ENCODE measurements around the gene ENPP3. TPM values are rescaled to one million over a fixed set of nuclear protein-coding genes. Genes with fewer than 3 reads are reported as not detected.

ENPP3 gene
- total and polyA plus RNA-seq, 2 experiments from 2014 or later: 0.98 to 2.7 TPM

DNA sequence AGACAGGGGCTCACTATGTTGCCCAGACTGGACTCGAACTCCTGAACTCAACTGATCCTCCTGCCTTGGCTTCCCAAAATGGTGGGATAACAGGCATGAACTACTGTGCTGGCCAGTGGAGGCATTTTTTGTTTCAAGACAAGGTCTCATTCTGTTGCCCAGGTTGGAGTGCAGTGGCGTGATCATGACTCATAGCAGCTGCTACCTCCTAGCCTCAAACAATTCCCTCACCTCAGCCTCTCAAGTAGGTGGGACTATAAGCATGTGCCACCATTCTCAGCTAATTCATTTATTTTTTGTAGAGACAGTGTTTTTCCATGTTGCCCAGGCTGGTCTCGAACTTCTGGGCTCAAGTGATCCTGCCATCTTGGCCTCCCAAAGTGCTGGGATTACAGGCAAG lies 17.2 kb downstream of the ENPP3 start:
- Histone ChIP-seq H3K79me2 (no peaks in the 10 kb centered on the region), H2AFZ (no peak overlapping the region), H3K9me2 (replicated peaks; ENCODE audit: insufficient read depth) (no peaks in the 10 kb centered on the region), H3K9me3 (ENCODE audit: low read depth) (no peaks in the 10 kb centered on the region), H3K36me3 (replicated peaks; ENCODE audit: insufficient read depth, low read depth) (no peaks in the 10 kb centered on the region), H3K4me2 (no peak overlapping the region), H3K27ac (no peak overlapping the region), H3K4me3 (no peak overlapping the region), H3K27me3 (no peaks in the 10 kb centered on the region), H3K4me1 (ENCODE audit: insufficient read depth) (peaks cover 16% of the 10 kb centered on the region), H4K20me1 (ENCODE audit: insufficient read depth, poor library complexity, severe bottlenecking) (no peaks in the 10 kb centered on the region)
- DNase-seq (ENCODE audit: low spot score): no peak
- WGBS (ENCODE audit: low lambda C conversion rate, missing lambda C conversion rate): 88% methylated on average over 3 of the region's 3 CpGs
- TF ChIP-seq, protein P1, sequence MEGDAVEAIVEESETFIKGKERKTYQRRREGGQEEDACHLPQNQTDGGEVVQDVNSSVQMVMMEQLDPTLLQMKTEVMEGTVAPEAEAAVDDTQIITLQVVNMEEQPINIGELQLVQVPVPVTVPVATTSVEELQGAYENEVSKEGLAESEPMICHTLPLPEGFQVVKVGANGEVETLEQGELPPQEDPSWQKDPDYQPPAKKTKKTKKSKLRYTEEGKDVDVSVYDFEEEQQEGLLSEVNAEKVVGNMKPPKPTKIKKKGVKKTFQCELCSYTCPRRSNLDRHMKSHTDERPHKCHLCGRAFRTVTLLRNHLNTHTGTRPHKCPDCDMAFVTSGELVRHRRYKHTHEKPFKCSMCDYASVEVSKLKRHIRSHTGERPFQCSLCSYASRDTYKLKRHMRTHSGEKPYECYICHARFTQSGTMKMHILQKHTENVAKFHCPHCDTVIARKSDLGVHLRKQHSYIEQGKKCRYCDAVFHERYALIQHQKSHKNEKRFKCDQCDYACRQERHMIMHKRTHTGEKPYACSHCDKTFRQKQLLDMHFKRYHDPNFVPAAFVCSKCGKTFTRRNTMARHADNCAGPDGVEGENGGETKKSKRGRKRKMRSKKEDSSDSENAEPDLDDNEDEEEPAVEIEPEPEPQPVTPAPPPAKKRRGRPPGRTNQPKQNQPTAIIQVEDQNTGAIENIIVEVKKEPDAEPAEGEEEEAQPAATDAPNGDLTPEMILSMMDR (IDR thresholded peaks at IDR 0.05; ENCODE audit: poor library complexity): no peak

DNA sequence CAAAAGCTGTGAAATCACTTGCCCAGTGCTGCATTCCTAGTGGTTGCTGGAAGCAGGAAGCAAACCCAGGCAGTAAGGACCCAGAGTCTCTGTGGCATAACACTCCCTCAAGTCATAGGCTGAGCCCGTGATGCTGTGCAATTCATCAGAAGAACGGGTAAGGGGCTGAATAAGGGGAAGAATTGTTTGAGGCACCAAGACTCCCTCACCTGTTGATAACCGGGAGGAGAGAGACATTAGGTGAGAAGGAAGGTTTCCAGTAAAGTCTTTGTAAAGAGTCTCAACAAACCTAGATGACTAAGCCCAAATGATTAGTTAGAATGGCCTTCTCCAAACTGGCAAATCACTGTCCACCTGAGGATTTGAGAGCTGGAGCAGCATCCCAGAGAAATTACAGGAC lies 18.3 kb downstream of the ENPP3 start:
- H3K36me3 ChIP-seq (replicated peaks; ENCODE audit: insufficient read depth, low read depth): no peaks in the 10 kb centered on the region
- TF ChIP-seq EZH2phosphoT487 (IDR thresholded peaks at IDR 0.05; ENCODE audit: low read depth, severe bottlenecking, unreplicated experiment): no peak
- no peaks in the 10 kb centered on the region for H3K27me3 ChIP-seq
- H3K9me3 ChIP-seq (ENCODE audit: low read depth): no peaks in the 10 kb centered on the region
- H3K9me2 ChIP-seq (replicated peaks; ENCODE audit: insufficient read depth): no peaks in the 10 kb centered on the region
- H3K27ac ChIP-seq: no peak overlapping the region
- H3K4me1 ChIP-seq (ENCODE audit: insufficient read depth): peaks cover 16% of the 10 kb centered on the region
- H3K79me2 ChIP-seq: no peaks in the 10 kb centered on the region
- H3K4me2 ChIP-seq: no peak overlapping the region
- 93% methylated on average over 3 of the region's 3 CpGs for WGBS (ENCODE audit: low lambda C conversion rate, missing lambda C conversion rate)
- no peak for DNase-seq (ENCODE audit: low spot score)
- no peak overlapping the region for H3K4me3 ChIP-seq
- no peak overlapping the region for H2AFZ ChIP-seq
- no peaks in the 10 kb centered on the region for H4K20me1 ChIP-seq (ENCODE audit: insufficient read depth, poor library complexity, severe bottlenecking)

DNA sequence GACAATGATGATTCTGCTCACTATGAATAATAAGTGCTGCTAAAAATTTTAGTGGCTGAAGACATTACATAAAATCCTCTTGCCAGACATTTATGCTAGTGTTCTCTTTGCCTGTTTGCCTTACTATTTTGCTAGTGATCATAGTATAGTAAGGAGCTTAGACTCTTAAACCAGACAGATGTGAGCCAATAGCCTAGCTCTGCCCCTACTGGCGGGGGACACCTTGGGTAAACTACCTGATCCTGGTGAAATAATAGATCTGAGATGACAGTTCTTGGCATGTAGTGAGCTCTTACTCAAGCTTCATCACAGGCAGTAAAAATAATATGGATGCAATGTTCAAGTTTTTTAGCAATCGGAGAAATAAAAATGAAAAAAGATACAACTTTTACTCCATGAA lies 18.8 kb downstream of the ENPP3 start:
- no peak for DNase-seq (ENCODE audit: low spot score)
- no peak overlapping the region for H3K4me2 ChIP-seq
- H3K36me3 ChIP-seq (replicated peaks; ENCODE audit: insufficient read depth, low read depth): no peaks in the 10 kb centered on the region
- WGBS (ENCODE audit: low lambda C conversion rate, missing lambda C conversion rate): 96% methylated on average over 2 of the region's 2 CpGs
- H3K9me2 ChIP-seq (replicated peaks; ENCODE audit: insufficient read depth): no peaks in the 10 kb centered on the region
- H3K4me1 ChIP-seq (ENCODE audit: insufficient read depth): peaks cover 16% of the 10 kb centered on the region
- no peaks in the 10 kb centered on the region for H4K20me1 ChIP-seq (ENCODE audit: insufficient read depth, poor library complexity, severe bottlenecking)
- no peak for TF ChIP-seq EZH2 (IDR thresholded peaks at IDR 0.05; ENCODE audit: borderline replicate concordance)
- TF ChIP-seq, protein P1 (IDR thresholded peaks at IDR 0.05; ENCODE audit: poor library complexity): no peak
- TF ChIP-seq EZH2phosphoT487 (IDR thresholded peaks at IDR 0.05; ENCODE audit: low read depth, severe bottlenecking, unreplicated experiment): no peak
- H3K4me3 ChIP-seq: no peak overlapping the region
- H3K27ac ChIP-seq: no peak overlapping the region
- H3K27me3 ChIP-seq: no peaks in the 10 kb centered on the region
- H2AFZ ChIP-seq: no peak overlapping the region
- H3K79me2 ChIP-seq: no peaks in the 10 kb centered on the region
- H3K9me3 ChIP-seq (ENCODE audit: low read depth): no peaks in the 10 kb centered on the region

DNA sequence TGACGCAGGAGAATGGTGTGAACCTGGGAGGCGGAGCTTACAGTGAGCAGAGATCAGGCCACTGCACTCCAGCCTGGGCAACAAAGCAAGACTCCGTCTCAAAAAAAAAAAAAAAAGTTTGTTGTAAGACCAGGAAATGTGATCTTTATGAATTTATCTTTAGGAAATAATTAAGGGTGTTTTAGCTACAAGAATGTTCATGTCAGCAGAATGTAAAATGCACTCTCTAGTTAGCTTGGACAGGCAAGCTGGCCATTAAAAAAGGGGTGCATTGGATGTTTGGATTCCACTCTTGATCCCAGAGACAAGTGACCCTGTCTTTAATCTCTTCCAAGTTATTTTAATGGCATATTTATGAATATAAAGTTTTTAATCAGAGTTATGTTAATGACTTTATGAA lies 19.6 kb downstream of the ENPP3 start:
- no peaks in the 10 kb centered on the region for H4K20me1 ChIP-seq (ENCODE audit: insufficient read depth, poor library complexity, severe bottlenecking)

More for the DNA sequence above, 19.6 kb downstream of the ENPP3 start:
- Histone ChIP-seq H3K4me3 (no peak overlapping the region), H3K79me2 (no peaks in the 10 kb centered on the region), H3K36me3 (replicated peaks; ENCODE audit: insufficient read depth, low read depth) (no peaks in the 10 kb centered on the region), H3K27ac (no peak overlapping the region), H3K9me3 (ENCODE audit: low read depth) (no peaks in the 10 kb centered on the region), H3K4me1 (ENCODE audit: insufficient read depth) (peaks cover 12% of the 10 kb centered on the region), H3K4me2 (no peak overlapping the region), H3K27me3 (no peaks in the 10 kb centered on the region), H3K9me2 (replicated peaks; ENCODE audit: insufficient read depth) (no peaks in the 10 kb centered on the region), H2AFZ (no peak overlapping the region)
- TF ChIP-seq EZH2phosphoT487 (IDR thresholded peaks at IDR 0.05; ENCODE audit: low read depth, severe bottlenecking, unreplicated experiment) (no peak), EZH2 (IDR thresholded peaks at IDR 0.05; ENCODE audit: borderline replicate concordance) (no peak)
- TF ChIP-seq, protein P1 (IDR thresholded peaks at IDR 0.05; ENCODE audit: poor library complexity): no peak
- 93% methylated on average over 3 of the region's 3 CpGs for WGBS (ENCODE audit: low lambda C conversion rate, missing lambda C conversion rate)
- DNase-seq (ENCODE audit: low spot score): no peak

Measured in hepatocyte (in vitro differentiated cells).